ENCODE data around the gene ITPKC.

DNA sequence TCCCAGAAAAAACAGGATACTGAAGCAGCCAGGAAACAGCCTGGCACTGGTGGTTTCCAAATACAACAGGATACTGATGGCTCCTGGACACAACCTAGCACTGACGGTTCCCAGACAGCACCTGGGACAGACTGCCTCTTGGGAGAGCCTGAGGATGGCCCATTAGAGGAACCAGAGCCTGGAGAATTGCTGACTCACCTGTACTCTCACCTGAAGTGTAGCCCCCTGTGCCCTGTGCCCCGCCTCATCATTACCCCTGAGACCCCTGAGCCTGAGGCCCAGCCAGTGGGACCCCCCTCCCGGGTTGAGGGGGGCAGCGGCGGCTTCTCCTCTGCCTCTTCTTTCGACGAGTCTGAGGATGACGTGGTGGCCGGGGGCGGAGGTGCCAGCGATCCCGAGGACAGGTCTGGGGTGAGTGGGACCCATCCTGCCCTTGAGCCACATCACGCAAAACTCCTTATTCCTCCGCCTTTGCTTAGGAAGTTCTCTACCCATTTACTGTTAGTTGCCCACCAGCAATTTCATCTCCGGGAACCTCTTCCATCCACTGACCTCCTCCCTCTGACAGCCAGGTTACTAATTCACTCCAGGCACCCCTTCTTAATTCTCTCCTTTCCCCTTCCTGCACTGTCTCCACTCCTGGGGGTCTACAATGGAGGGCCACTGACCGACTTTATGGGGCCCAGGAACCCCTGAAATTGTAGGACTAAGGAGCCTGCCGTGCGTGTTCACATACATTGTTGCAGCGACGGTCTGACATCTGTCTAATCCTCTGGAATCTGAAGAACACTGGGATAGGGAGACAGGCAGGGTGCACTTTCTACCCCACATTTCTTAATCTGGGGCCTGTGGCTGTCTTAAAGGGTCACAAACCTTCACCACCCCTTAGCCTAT is 1.2 kb downstream of the ITPKC start:
- TF ChIP-seq POLR2AphosphoS5 (IDR thresholded peaks at IDR 0.05; ENCODE audit: low read depth, low read length) (no peak), TAF1 (IDR thresholded peaks at IDR 0.05; ENCODE audit: borderline replicate concordance, low read depth, low read length) (no peak), POLR2A (IDR thresholded peaks at IDR 0.05; ENCODE audit: low read depth, low read length) (no peak)

All from GM12892 (cell line).